ENCODE data around the gene WDR3. TPM values are rescaled to one million over a fixed set of nuclear protein-coding genes. Genes with fewer than 3 reads are reported as not detected.

Gene WDR3
- polyA plus RNA-seq, 1 donor: 33.2 TPM

Other genes starting within 250 kb of the WDR3 start
- gene GDAP2, start 118 bp upstream of the WDR3 start, polyA plus RNA-seq (ENCODE audit: insufficient read length): 19.6 TPM